Measurements from ENCODE around the gene PPP1R3F.
A peak's percentile ranks its signal among the peaks of the same experiment; 100 is the strongest.

PPP1R3F gene

GRCh38 chrX:49269767-49270248 lies at the start of gene PPP1R3F:
Gene PPP1R3F (plus strand): TSS chrX:49269793. CDS start chrX:49269870, 77 bp downstream.
- TF ChIP-seq CTCF (IDR thresholded peaks at IDR 0.05; ENCODE audit: insufficient read depth, low read length, poor library complexity, severe bottlenecking) (no peak), EZH2phosphoT487 (conservative IDR thresholded peaks at IDR 0.05; ENCODE audit: low read length) (no peak)
- Histone ChIP-seq H3K9ac (ENCODE audit: low read length) (peak within 1 kb of the TSS; percentile 72), H3K36me3 (ENCODE audit: low read length) (no peaks in the 10 kb centered on the region), H3K9me3 (ENCODE audit: insufficient read depth, low read length) (no peaks in the 10 kb centered on the region), H2AFZ (ENCODE audit: low read depth, low read length, severe bottlenecking) (peak within 1 kb of the TSS; percentile 56), H3K9me2 (replicated peaks; ENCODE audit: insufficient read depth, low read length) (no peaks in the 10 kb centered on the region), H3K4me2 (ENCODE audit: low read depth, low read length, poor library complexity, severe bottlenecking) (peak within 1 kb of the TSS; percentile 78), H3K4me3 (ENCODE audit: insufficient read depth, low read length, poor library complexity, severe bottlenecking) (peak within 1 kb of the TSS; percentile 74), H4K20me1 (ENCODE audit: low read depth, low read length) (no peaks in the 10 kb centered on the region), H3K27ac (ENCODE audit: low read depth, low read length) (peak within 1 kb of the TSS; percentile 81), H3K79me2 (ENCODE audit: insufficient read depth, low read length) (0 out of 2 replicates have a peak, but pooled peaks cover 3% of the 10 kb centered on the region), H3K27me3 (ENCODE audit: low read length) (no peaks in the 10 kb centered on the region), H3F3A (ENCODE audit: insufficient read depth) (peaks cover 3% of the 10 kb centered on the region; the same call in 1 of the 2 replicates)

- H3K4me3 ChIP-seq (ENCODE audit: insufficient read depth, low read length, poor library complexity, severe bottlenecking), result no peak overlapping the region
- H3K27me3 ChIP-seq (ENCODE audit: low read length), result no peaks in the 10 kb centered on the region
- no peaks in the 10 kb centered on the region for H3K9me2 ChIP-seq (replicated peaks; ENCODE audit: insufficient read depth, low read length)
- H3K27ac ChIP-seq (ENCODE audit: low read depth, low read length), result no peak overlapping the region
- no peak overlapping the region for H3K9ac ChIP-seq (ENCODE audit: low read length)
- no peak overlapping the region for H3K4me2 ChIP-seq (ENCODE audit: low read depth, low read length, poor library complexity, severe bottlenecking)
- H3K79me2 ChIP-seq (ENCODE audit: insufficient read depth, low read length), result no peaks in the 10 kb centered on the region
- no peaks in the 10 kb centered on the region for H3K36me3 ChIP-seq (ENCODE audit: low read length)
- no peaks in the 10 kb centered on the region for H3F3A ChIP-seq (ENCODE audit: insufficient read depth)
- H4K20me1 ChIP-seq (ENCODE audit: low read depth, low read length), result no peaks in the 10 kb centered on the region
- no peak overlapping the region for H2AFZ ChIP-seq (ENCODE audit: low read depth, low read length, severe bottlenecking)
- TF ChIP-seq CTCF (IDR thresholded peaks at IDR 0.05; ENCODE audit: insufficient read depth, low read length, poor library complexity, severe bottlenecking) (no peak), EZH2phosphoT487 (conservative IDR thresholded peaks at IDR 0.05; ENCODE audit: low read length) (no peak)
- H3K9me3 ChIP-seq (ENCODE audit: insufficient read depth, low read length), result no peaks in the 10 kb centered on the region
These were observed 49.5 kb upstream of the PPP1R3F start for GRCh38 chrX:49220100-49220499.

GRCh38 chrX:49221868-49222267 lies 47.7 kb upstream of the PPP1R3F start:
- Histone ChIP-seq H3K79me2 (ENCODE audit: insufficient read depth, low read length) (no peaks in the 10 kb centered on the region), H3K27ac (ENCODE audit: low read depth, low read length) (no peak overlapping the region), H3K27me3 (ENCODE audit: low read length) (no peaks in the 10 kb centered on the region), H3F3A (ENCODE audit: insufficient read depth) (no peaks in the 10 kb centered on the region), H3K36me3 (ENCODE audit: low read length) (no peaks in the 10 kb centered on the region), H3K9me2 (replicated peaks; ENCODE audit: insufficient read depth, low read length) (no peaks in the 10 kb centered on the region), H2AFZ (ENCODE audit: low read depth, low read length, severe bottlenecking) (no peak overlapping the region), H3K9me3 (ENCODE audit: insufficient read depth, low read length) (no peaks in the 10 kb centered on the region), H3K4me3 (ENCODE audit: insufficient read depth, low read length, poor library complexity, severe bottlenecking) (no peak overlapping the region), H4K20me1 (ENCODE audit: low read depth, low read length) (no peaks in the 10 kb centered on the region), H3K9ac (ENCODE audit: low read length) (no peak overlapping the region), H3K4me2 (ENCODE audit: low read depth, low read length, poor library complexity, severe bottlenecking) (no peak overlapping the region)
- TF ChIP-seq EZH2phosphoT487 (conservative IDR thresholded peaks at IDR 0.05; ENCODE audit: low read length) (no peak), CTCF (IDR thresholded peaks at IDR 0.05; ENCODE audit: insufficient read depth, low read length, poor library complexity, severe bottlenecking) (no peak)

Data from SU-DHL-6 (cell line).